ENCODE data around the gene KIRREL3. TPM values are rescaled to one million over a fixed set of nuclear protein-coding genes. Genes with fewer than 3 reads are reported as not detected.

Gene KIRREL3
- polyA plus RNA-seq, 1 of the 3 experiments (the other 2 are of a cell fraction) = 3.7 TPM

- Histone ChIP-seq H3F3A (replicated peaks; ENCODE audit: insufficient read depth) (peaks cover 15% of the 10 kb centered on the region), H3K36me3 (replicated peaks in 1 of 2; ENCODE audit: control insufficient read depth in 1 of 2, insufficient read depth in 2 of 2, low read length in 1 of 2) (no peaks in the 10 kb centered on the region), H3K27me3 (ENCODE audit: insufficient read depth) (no peaks in the 10 kb centered on the region), H2AFZ (ENCODE audit: low read depth) (no peak overlapping the region), H3K79me2 (ENCODE audit: insufficient read depth) (no peaks in the 10 kb centered on the region), H4K20me1 (ENCODE audit: insufficient read depth) (no peaks in the 10 kb centered on the region), H3K4me2 (0 out of 2 replicates have a peak overlapping the region, but pooled peaks have one; percentile 33), H3K9ac (no peak overlapping the region), H3K9me2 (no peaks in the 10 kb centered on the region), H3K9me3 (no peaks in the 10 kb centered on the region), H3K4me3 (ENCODE audit: low read depth in 2 of 2, low read length in 1 of 2) (no peak overlapping the region), H3K4me1 (ENCODE audit: control insufficient read depth in 1 of 2, insufficient read depth in 2 of 2, low read depth in 1 of 2, low read length in 1 of 2) (peaks cover 0 to 18% of the 10 kb centered on the region in 2 experiments; a peak in 3 of 4 replicates), H3K27ac (ENCODE audit: low read depth in 2 of 2, low read length in 1 of 2) (no peak overlapping the region)
- WGBS (ENCODE audit: low lambda C conversion rate) = 79% methylated on average over 4 of the region's 7 CpGs
- ChIA-PET POLR2A (no interaction called here), CTCF (no interaction called here)
- no peak for DNase-seq
- TF ChIP-seq GABPA (IDR thresholded peaks at IDR 0.05; ENCODE audit: low read depth) (no peak), RAD21 (IDR thresholded peaks at IDR 0.05; ENCODE audit: low read length) (no peak), MXI1 (IDR thresholded peaks at IDR 0.05; ENCODE audit: low read depth, low read length) (no peak), EP300 (IDR thresholded peaks at IDR 0.05; ENCODE audit: borderline replicate concordance in 1 of 2, low read depth in 1 of 2, low read length in 1 of 2) (peak in 1 of 2 experiments; percentile 19; a peak in 1 of 4 replicates)
Measured at GRCh38 chr11:126725521-126725920, 275.0 kb downstream of the KIRREL3 start.

GRCh38 chr11:126725043-126725442, 275.5 kb downstream of the KIRREL3 start:
- POLR2A ChIA-PET = no interaction called here

More at GRCh38 chr11:126725043-126725442, 275.5 kb downstream of the KIRREL3 start:
- H3K9me3 ChIP-seq = no peaks in the 10 kb centered on the region
- no peaks in the 10 kb centered on the region for H4K20me1 ChIP-seq (ENCODE audit: insufficient read depth)
- no peak overlapping the region for H2AFZ ChIP-seq (ENCODE audit: low read depth)
- DNase-seq = no peak
- no peaks in the 10 kb centered on the region for H3K27me3 ChIP-seq (ENCODE audit: insufficient read depth)
- no peak overlapping the region for H3K4me2 ChIP-seq
- H3K27ac ChIP-seq (ENCODE audit: low read depth in 2 of 2, low read length in 1 of 2) = no peak overlapping the region
- H3K4me3 ChIP-seq (ENCODE audit: low read depth in 2 of 2, low read length in 1 of 2) = no peak overlapping the region
- peaks cover 15% of the 10 kb centered on the region for H3F3A ChIP-seq (replicated peaks; ENCODE audit: insufficient read depth)
- CTCF ChIA-PET = no interaction called here
- H3K36me3 ChIP-seq (replicated peaks in 1 of 2; ENCODE audit: control insufficient read depth in 1 of 2, insufficient read depth in 2 of 2, low read length in 1 of 2) = no peaks in the 10 kb centered on the region
- peaks cover 0 to 18% of the 10 kb centered on the region in 2 experiments; a peak in 3 of 4 replicates for H3K4me1 ChIP-seq (ENCODE audit: control insufficient read depth in 1 of 2, insufficient read depth in 2 of 2, low read depth in 1 of 2, low read length in 1 of 2)
- H3K9ac ChIP-seq = no peak overlapping the region
- no peaks in the 10 kb centered on the region for H3K79me2 ChIP-seq (ENCODE audit: insufficient read depth)
- H3K9me2 ChIP-seq = no peaks in the 10 kb centered on the region
- WGBS (ENCODE audit: low lambda C conversion rate) = 35% methylated on average over 5 of the region's 5 CpGs
- no peak for TF ChIP-seq FOXM1 (IDR thresholded peaks at IDR 0.05; ENCODE audit: low read depth)
- TF ChIP-seq USF1 (IDR thresholded peaks at IDR 0.05; ENCODE audit: borderline replicate concordance, low read depth) = peak; percentile 85
- TF ChIP-seq GATA2 (CRISPR knock-in tag; IDR thresholded peaks at IDR 0.05) = peak; percentile 14; the same call in 1 of the 2 replicates
- TF ChIP-seq FOSL2 (IDR thresholded peaks at IDR 0.05; ENCODE audit: borderline replicate concordance, low read depth) = peak; percentile 28; the same call in 1 of the 2 replicates
- TF ChIP-seq RXRA (IDR thresholded peaks at IDR 0.05; ENCODE audit: borderline replicate concordance, low read depth) = peak; percentile 88; the same call in 1 of the 2 replicates
- peak; percentile 97 for TF ChIP-seq PBX3 (IDR thresholded peaks at IDR 0.05)
- peak; percentile 84 for TF ChIP-seq JUND (IDR thresholded peaks at IDR 0.05)
- no peak for TF ChIP-seq MXI1 (IDR thresholded peaks at IDR 0.05; ENCODE audit: low read depth, low read length)
- TF ChIP-seq EP300 (IDR thresholded peaks at IDR 0.05; ENCODE audit: borderline replicate concordance in 1 of 2, low read depth in 1 of 2, low read length in 1 of 2) = peak in 1 of 2 experiments; percentile 85; a peak in 2 of 4 replicates
- peak; percentile 98 for TF ChIP-seq NFIC (IDR thresholded peaks at IDR 0.05; ENCODE audit: borderline replicate concordance)
- TF ChIP-seq TAF1 (IDR thresholded peaks at IDR 0.05; ENCODE audit: borderline replicate concordance, low read depth, low read length) = no peak
- TF ChIP-seq CTCF (IDR thresholded peaks at IDR 0.05) = no peak
- TF ChIP-seq REST (IDR thresholded peaks at IDR 0.05; ENCODE audit: low read depth, low read length) = 0 out of 2 replicates have a peak, but pooled peaks have one; percentile 9
- peak; percentile 84 for TF ChIP-seq TEAD4 (IDR thresholded peaks at IDR 0.05; ENCODE audit: borderline replicate concordance, insufficient read depth)
- TF ChIP-seq POLR2AphosphoS5 (IDR thresholded peaks at IDR 0.05; ENCODE audit: low read depth, low read length) = peak; percentile 48; the same call in 1 of the 2 replicates
- peak; percentile 92 for TF ChIP-seq TCF12 (IDR thresholded peaks at IDR 0.05)

Data from SK-N-SH (cell line).